HL-60 (cell line): ENCODE measurements around the gene SDHA.

Experiments used
- DNase-seq, 2 experiments: peaks; one replicate each; pipeline ENCODE4 v3.0.0-alpha.2; 2010 to 2020; ENCODE audit warnings: low read depth in 1 of 2, low spot score in 1 of 2
- H3K27ac ChIP-seq: fragments of 250-450 bp; sonication (Bioruptor Pico); replicated peaks from 2 replicates; pipeline ENCODE4 v1.5.1; 2020; ENCODE audit warnings: mild to moderate bottlenecking, moderate library complexity
- H3K27me3 ChIP-seq: fragments of 250-450 bp; sonication (Bioruptor Pico); 2 replicates; pipeline ENCODE4 v1.5.1; 2021; ENCODE audit warnings: mild to moderate bottlenecking, moderate library complexity; ENCODE audit not compliant: insufficient read depth, poor library complexity, severe bottlenecking
- H3K4me3 ChIP-seq: replicated peaks from 2 replicates; pipeline ENCODE4 v1.5.1; 2011; ENCODE audit warnings: mild to moderate bottlenecking, control low read depth, low read length; ENCODE audit not compliant: insufficient read depth
- GABPA ChIP-seq: IDR thresholded peaks from 2 replicates; pipeline ENCODE4 v1.6.1; 2012; ENCODE audit warnings: low read depth
- POLR2AphosphoS5 ChIP-seq: IDR thresholded peaks from 2 replicates; pipeline ENCODE4 v1.6.1; 2012; ENCODE audit warnings: low read depth
- REST ChIP-seq: IDR thresholded peaks from 2 replicates; pipeline ENCODE4 v1.6.1; 2012; ENCODE audit warnings: low read depth; ENCODE audit not compliant: insufficient replicate concordance
- SPI1 ChIP-seq: IDR thresholded peaks from 2 replicates; pipeline ENCODE4 v1.6.1; 2012; ENCODE audit warnings: low read depth, mild to moderate bottlenecking, borderline replicate concordance
- TF ChIP-seq, protein P1 (sequence below): IDR thresholded peaks from one replicate; pipeline ENCODE4 v1.5.1; 2011; ENCODE audit warnings: low read length, control low read depth, inconsistent platforms; ENCODE audit not compliant: insufficient read depth

Gene SDHA

DNA sequence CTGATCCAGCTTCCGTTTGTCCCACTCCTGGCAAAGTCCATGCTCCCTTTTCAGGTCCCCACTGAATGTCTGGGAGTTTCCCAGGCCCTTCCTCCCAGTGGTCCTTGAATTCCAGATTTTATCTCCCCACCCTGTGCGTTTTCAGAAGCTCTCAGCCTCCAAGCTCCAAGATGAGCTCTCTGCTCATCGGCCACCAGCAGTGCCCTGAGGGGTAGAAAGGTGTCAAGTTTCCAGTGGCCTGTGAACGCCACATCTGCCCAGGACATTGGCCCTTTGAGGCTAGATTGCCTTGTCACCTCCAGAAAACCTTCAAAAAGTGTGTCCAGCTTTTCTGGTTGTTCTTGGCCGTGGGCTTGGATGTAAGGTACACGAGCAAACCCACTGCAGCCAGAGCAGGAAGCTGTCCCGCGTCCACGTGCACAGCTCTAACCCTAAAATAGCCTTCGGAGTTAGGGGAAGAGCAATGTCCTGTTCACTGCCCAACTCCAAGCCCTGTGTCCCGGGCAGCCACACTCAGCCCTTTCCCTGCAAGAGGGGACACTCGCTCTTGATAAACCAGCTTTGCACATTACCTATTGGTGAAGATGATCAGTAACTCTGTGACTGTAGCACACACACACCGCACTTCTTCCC lies 37.7 kb upstream of the SDHA start:
- DNase-seq: no peak
- Histone ChIP-seq H3K27ac (no peak overlapping the region), H3K4me3 (no peak overlapping the region), H3K27me3 (peaks cover 4% of the 10 kb centered on the region)
- TF ChIP-seq, protein P1, sequence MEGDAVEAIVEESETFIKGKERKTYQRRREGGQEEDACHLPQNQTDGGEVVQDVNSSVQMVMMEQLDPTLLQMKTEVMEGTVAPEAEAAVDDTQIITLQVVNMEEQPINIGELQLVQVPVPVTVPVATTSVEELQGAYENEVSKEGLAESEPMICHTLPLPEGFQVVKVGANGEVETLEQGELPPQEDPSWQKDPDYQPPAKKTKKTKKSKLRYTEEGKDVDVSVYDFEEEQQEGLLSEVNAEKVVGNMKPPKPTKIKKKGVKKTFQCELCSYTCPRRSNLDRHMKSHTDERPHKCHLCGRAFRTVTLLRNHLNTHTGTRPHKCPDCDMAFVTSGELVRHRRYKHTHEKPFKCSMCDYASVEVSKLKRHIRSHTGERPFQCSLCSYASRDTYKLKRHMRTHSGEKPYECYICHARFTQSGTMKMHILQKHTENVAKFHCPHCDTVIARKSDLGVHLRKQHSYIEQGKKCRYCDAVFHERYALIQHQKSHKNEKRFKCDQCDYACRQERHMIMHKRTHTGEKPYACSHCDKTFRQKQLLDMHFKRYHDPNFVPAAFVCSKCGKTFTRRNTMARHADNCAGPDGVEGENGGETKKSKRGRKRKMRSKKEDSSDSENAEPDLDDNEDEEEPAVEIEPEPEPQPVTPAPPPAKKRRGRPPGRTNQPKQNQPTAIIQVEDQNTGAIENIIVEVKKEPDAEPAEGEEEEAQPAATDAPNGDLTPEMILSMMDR: no peak
- TF ChIP-seq GABPA: no peak
- no peak for TF ChIP-seq POLR2AphosphoS5
- TF ChIP-seq REST: no peak
- TF ChIP-seq SPI1: no peak

GRCh38 chr5:181160-181559 lies 37.0 kb upstream of the SDHA start:
- peaks cover 4% of the 10 kb centered on the region for H3K27me3 ChIP-seq
- no peak overlapping the region for H3K4me3 ChIP-seq
- H3K27ac ChIP-seq: no peak overlapping the region
- TF ChIP-seq GABPA (no peak), REST (no peak), SPI1 (no peak), POLR2AphosphoS5 (no peak)
- TF ChIP-seq, protein P1: no peak
- no peak for DNase-seq

DNA sequence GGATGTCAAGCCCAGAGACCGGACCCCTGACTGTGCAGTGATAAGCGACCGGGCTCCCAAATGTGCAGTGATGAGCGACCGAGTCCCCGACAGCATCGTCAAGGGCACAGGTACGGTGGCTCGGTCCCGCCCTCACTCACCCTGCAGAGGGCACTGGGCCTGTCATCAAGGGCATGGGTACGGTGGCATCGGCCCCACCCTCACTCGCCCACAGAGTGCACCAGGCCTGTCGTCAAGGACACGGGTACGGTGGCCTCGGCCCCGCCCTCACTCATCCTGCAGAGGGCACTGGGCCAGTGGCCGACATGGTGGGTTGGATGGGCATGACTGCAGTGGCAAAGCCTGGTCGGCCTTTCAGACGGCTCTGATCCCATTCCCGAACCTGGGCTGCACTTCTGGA lies 36.6 kb upstream of the SDHA start:
- DNase-seq: no peak
- H3K4me3 ChIP-seq: no peak overlapping the region
- H3K27ac ChIP-seq: no peak overlapping the region
- no peak for TF ChIP-seq POLR2AphosphoS5
- no peak for TF ChIP-seq GABPA
- TF ChIP-seq SPI1: no peak
- TF ChIP-seq, protein P1: no peak
- no peak for TF ChIP-seq REST
- peaks cover 4% of the 10 kb centered on the region for H3K27me3 ChIP-seq
